ENCODE measurements around the gene ENTPD2. TPM values are rescaled to one million over a fixed set of nuclear protein-coding genes. Genes with fewer than 3 reads are reported as not detected.

The ENTPD2 gene
- total and polyA plus RNA-seq, 9 of the 15 experiments (the other 6 are each of a cell fraction or from before 2014, with no cell fraction given) = 0.04 to 0.60 (median 0.14) TPM; not detected in 4

DNA sequence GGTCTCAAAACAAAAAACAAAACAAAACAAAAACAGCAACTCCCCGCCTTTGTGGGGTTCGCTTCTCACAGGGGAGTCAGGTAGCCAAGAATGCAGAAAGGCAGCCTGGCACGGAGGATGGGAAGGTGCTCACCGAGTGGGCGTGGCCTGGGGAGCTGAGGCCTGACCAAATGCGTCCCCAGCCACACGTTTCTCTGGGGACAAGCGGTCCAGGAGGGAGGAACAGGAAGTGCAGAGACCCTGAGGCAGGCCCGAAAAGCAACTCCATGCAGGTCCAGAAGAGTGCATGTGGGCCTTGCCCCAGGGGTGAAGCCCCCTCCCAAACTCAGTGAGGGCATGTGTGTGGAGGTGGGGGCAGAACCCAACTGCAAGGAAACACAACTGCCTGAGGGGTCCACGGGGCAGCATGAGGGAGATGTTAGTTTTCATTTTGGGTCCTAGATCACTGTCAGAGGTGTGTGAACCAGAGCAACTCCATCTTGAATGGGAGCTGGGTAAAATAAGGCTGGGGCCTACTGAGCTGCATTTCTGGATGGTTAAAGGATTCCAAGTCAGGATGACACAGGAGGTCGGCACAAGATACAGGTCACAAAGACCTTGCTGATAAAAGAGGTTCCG is 20.9 kb upstream of the ENTPD2 start (continued):
- TF ChIP-seq, protein P1, sequence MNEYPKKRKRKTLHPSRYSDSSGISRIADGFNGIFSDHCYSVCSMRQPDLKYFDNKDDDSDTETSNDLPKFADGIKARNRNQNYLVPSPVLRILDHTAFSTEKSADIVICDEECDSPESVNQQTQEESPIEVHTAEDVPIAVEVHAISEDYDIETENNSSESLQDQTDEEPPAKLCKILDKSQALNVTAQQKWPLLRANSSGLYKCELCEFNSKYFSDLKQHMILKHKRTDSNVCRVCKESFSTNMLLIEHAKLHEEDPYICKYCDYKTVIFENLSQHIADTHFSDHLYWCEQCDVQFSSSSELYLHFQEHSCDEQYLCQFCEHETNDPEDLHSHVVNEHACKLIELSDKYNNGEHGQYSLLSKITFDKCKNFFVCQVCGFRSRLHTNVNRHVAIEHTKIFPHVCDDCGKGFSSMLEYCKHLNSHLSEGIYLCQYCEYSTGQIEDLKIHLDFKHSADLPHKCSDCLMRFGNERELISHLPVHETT (CRISPR knock-in tag; conservative IDR thresholded peaks at IDR 0.05 in 1 of 2, IDR thresholded peaks at IDR 0.05 in 1 of 2) = peak in 1 of 2 experiments; percentile 100; a peak in 2 of 4 replicates
- TF ChIP-seq TAF7 (tag; IDR thresholded peaks at IDR 0.05) (peak; percentile 96), TCF7 (IDR thresholded peaks at IDR 0.05; ENCODE audit: borderline replicate concordance) (no peak), ZNF133 (CRISPR knock-in tag; IDR thresholded peaks at IDR 0.05) (peak; percentile 97), ETV1 (tag; conservative IDR thresholded peaks at IDR 0.05; ENCODE audit: low read depth) (peak; percentile 89)

DNA sequence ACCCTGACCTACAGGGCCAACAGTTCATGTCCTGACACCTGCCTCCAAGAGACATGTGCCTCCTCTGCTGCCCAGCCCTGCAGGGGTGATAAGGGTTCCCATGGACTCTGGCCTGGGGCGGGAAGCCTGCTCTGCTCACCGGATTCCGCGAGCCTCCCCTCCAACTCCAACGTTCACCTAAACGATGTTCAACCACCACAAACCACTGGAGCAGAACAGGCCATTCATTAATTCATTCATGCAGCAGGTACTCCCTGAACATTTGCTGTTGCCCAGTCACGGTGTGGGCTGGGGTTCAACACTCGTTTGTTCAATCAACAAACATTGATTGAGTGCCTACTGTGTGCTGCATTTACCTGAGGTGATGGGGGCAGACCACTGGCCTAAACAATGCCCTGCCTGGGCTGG is 20.1 kb upstream of the ENTPD2 start:
- CTCF ChIA-PET (ENCODE audit: low intra/inter-chr PET ratio) = no interaction called here
- BruUV-seq (replicated peaks) = no TSS peak
- TF ChIP-seq MCM3 (IDR thresholded peaks at IDR 0.05) = no peak
- no peak for TF ChIP-seq GABPB2 (CRISPR knock-in tag; conservative IDR thresholded peaks at IDR 0.05)
- TF ChIP-seq, protein P2, sequence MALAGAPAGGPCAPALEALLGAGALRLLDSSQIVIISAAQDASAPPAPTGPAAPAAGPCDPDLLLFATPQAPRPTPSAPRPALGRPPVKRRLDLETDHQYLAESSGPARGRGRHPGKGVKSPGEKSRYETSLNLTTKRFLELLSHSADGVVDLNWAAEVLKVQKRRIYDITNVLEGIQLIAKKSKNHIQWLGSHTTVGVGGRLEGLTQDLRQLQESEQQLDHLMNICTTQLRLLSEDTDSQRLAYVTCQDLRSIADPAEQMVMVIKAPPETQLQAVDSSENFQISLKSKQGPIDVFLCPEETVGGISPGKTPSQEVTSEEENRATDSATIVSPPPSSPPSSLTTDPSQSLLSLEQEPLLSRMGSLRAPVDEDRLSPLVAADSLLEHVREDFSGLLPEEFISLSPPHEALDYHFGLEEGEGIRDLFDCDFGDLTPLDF (CRISPR knock-in tag; IDR thresholded peaks at IDR 0.05) = no peak
- no peak for TF ChIP-seq CBX3 (IDR thresholded peaks at IDR 0.05; ENCODE audit: borderline replicate concordance in 1 of 2, low read length in 2 of 2)
- TF ChIP-seq ZKSCAN1 (IDR thresholded peaks at IDR 0.05; ENCODE audit: low read depth, low read length) = peak; percentile 88
- TF ChIP-seq BCOR (IDR thresholded peaks at IDR 0.05) = 0 out of 2 replicates have a peak, but pooled peaks have one; percentile 25
- TF ChIP-seq, protein P3, sequence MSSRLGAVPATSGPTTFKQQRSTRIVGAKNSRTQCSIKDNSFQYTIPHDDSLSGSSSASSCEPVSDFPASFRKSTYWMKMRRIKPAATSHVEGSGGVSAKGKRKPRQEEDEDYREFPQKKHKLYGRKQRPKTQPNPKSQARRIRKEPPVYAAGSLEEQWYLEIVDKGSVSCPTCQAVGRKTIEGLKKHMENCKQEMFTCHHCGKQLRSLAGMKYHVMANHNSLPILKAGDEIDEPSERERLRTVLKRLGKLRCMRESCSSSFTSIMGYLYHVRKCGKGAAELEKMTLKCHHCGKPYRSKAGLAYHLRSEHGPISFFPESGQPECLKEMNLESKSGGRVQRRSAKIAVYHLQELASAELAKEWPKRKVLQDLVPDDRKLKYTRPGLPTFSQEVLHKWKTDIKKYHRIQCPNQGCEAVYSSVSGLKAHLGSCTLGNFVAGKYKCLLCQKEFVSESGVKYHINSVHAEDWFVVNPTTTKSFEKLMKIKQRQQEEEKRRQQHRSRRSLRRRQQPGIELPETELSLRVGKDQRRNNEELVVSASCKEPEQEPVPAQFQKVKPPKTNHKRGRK (tag; IDR thresholded peaks at IDR 0.05) = no peak
- TF ChIP-seq ZNF24 (IDR thresholded peaks at IDR 0.05) = peak; percentile 55
- no peak for TF ChIP-seq MAZ (CRISPR knock-in tag; conservative IDR thresholded peaks at IDR 0.05 in 1 of 2, IDR thresholded peaks at IDR 0.05 in 1 of 2)
- TF ChIP-seq NR2C2 (CRISPR knock-in tag; IDR thresholded peaks at IDR 0.05) = no peak
- TF ChIP-seq NR2C2 (tag; IDR thresholded peaks at IDR 0.05) = no peak

More for the DNA sequence above, 20.1 kb upstream of the ENTPD2 start:
- FAIRE-seq (no peak), ATAC-seq (no peak), DNase-seq (ENCODE audit: extremely low read depth in 1 of 4, low spot score in 3 of 4) (no peak)
- Histone ChIP-seq H3K36me3 (ENCODE audit: control insufficient read depth, insufficient read depth, low read length) (peaks cover 6% of the 10 kb centered on the region; the same call in 1 of the 3 replicates), H3K4me2 (ENCODE audit: insufficient read depth, low read length) (no peak overlapping the region), H3K27ac (ENCODE audit: extremely low read depth, low read depth, low read length) (peak overlapping the region; percentile 61; the same call in 2 of the 3 replicates), H3K9me1 (ENCODE audit: control insufficient read depth, insufficient read depth, low read length) (no peaks in the 10 kb centered on the region), H4K20me1 (replicated peaks; ENCODE audit: control insufficient read depth, insufficient read depth, low read length) (0 out of 2 replicates have a peak, but pooled peaks cover 4% of the 10 kb centered on the region), H3K9ac (ENCODE audit: insufficient read depth in 1 of 2, low read depth in 2 of 2, low read length in 2 of 2) (peak overlapping the region in 1 of 2 experiments; percentile 65; a peak in 2 of 4 replicates), H3K79me2 (ENCODE audit: control insufficient read depth, insufficient read depth, low read length) (peaks cover 21% of the 10 kb centered on the region), H3K4me3 (no peak overlapping the region), H3K4me1 (replicated peaks in 1 of 2; ENCODE audit: control insufficient read depth in 2 of 2, insufficient read depth in 2 of 2, low read length in 2 of 2) (peaks cover 30 to 76% of the 10 kb centered on the region in 2 experiments), H3K9me3 (replicated peaks; ENCODE audit: control insufficient read depth, insufficient read depth, low read depth, low read length) (no peaks in the 10 kb centered on the region), H2AFZ (ENCODE audit: low read depth, low read length) (no peak overlapping the region), H3K27me3 (ENCODE audit: control insufficient read depth in 2 of 2, insufficient read depth in 2 of 2, low read length in 2 of 2) (no peaks in the 10 kb centered on the region)
- POLR2A ChIA-PET = interaction anchor here (1.3 kb wide), 1 partner anchor 12 kb away, joined by 3 read pairs; the partner anchor contains the start of gene MAN1B1
- intact Hi-C loops (cut with micrococcal nuclease) = no loop called here
- in situ Hi-C loops (cut with MboI) = no loop called here
- 64% methylated on average over 7 of the region's 8 CpGs for WGBS (ENCODE audit: insufficient coverage, low coverage, missing lambda C conversion rate)

All from K562 (cell line).